Subcutaneous abdominal adipose tissue (tissue), 5 donors: ENCODE measurements around the gene GPR84.
A peak's percentile ranks its signal among the peaks of the same experiment; 100 is the strongest.

ENCODE experiments used
- H3K27ac ChIP-seq: one replicate; pipeline ENCODE4 v1.7.0; 2013; ENCODE audit warnings: low read depth, mild to moderate bottlenecking, inconsistent platforms, low read length, moderate library complexity
- H3K27me3 ChIP-seq, 5 donors: one replicate each; pipeline ENCODE4 v1.7.0; 2013; ENCODE audit warnings: low read length in 5 of 5, inconsistent platforms in 1 of 5; ENCODE audit not compliant: control insufficient read depth in 5 of 5, insufficient read depth in 4 of 5
- H3K36me3 ChIP-seq, 5 donors: one replicate each; pipeline ENCODE4 v1.7.0; 2013; ENCODE audit warnings: low read length in 5 of 5; ENCODE audit not compliant: control insufficient read depth in 5 of 5, insufficient read depth in 5 of 5
- H3K4me1 ChIP-seq, 5 donors: one replicate each; pipeline ENCODE4 v1.7.0; 2013; ENCODE audit warnings: low read length in 5 of 5, mild to moderate bottlenecking in 3 of 5, moderate library complexity in 1 of 5; ENCODE audit not compliant: control insufficient read depth in 5 of 5, insufficient read depth in 5 of 5
- H3K4me3 ChIP-seq, 5 donors: one replicate each; pipeline ENCODE4 v1.7.0; 2013; ENCODE audit warnings: low read length in 5 of 5, low read depth in 1 of 5
- H3K9ac ChIP-seq, 5 donors: one replicate each; pipeline ENCODE4 v1.7.0; 2013; ENCODE audit warnings: low read length in 5 of 5, mild to moderate bottlenecking in 4 of 5, moderate library complexity in 3 of 5
- H3K9me3 ChIP-seq, 5 donors: one replicate each; pipeline ENCODE4 v1.7.0; 2013; ENCODE audit warnings: low read length in 5 of 5; ENCODE audit not compliant: control insufficient read depth in 5 of 5
- donor health status: healthy.
- donor health status: healthy.
- donor health status: healthy.
- donor health status: healthy.
- donor health status: healthy.

Gene GPR84

DNA sequence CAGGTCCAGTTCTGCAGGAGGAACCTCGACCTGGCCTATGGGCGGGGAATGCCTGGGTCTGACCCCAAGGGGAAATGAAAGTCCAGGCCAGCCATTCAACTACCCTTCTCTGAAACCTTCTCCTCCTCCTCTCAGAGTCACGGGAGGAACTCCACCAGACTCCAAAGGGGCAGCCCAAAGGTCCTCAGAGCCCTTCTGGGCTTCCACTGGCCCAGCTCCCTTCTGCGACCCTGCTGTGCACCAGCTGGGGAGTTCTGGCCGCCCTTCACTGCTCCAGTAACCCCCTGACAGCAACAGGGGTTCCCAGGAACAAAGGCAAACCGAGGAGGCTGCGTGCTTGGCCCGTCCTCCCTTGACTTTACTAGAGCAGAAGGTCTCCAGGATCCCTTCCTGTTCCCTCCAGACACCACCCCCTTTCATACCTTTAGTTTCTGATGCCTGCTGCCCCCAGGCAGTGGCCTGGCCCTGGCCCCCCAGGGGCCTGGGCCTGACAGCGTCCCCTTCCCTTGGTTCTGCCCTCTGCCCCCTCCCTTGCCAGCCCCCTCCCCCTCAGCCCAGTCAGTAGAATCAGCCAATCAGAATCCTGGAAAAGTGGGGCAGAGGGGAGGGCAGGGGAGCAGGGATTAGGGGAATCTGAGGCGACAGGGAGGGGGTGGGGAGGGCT lies 21.1 kb upstream of the GPR84 start:
- Histone ChIP-seq H3K9me3 (no peaks in the 10 kb centered on the region), H3K27ac (peak overlapping the region; percentile 50), H3K4me3 (peak overlapping the region; percentile 0 to 53 (median 35)), H3K36me3 (no peaks in the 10 kb centered on the region), H3K4me1 (peaks cover 4 to 45% (median 31%) of the 10 kb centered on the region in 5 donors), H3K27me3 (no peaks in the 10 kb centered on the region), H3K9ac (peak overlapping the region in 4 of 5 donors; percentile 20 to 62 (median 40))

DNA sequence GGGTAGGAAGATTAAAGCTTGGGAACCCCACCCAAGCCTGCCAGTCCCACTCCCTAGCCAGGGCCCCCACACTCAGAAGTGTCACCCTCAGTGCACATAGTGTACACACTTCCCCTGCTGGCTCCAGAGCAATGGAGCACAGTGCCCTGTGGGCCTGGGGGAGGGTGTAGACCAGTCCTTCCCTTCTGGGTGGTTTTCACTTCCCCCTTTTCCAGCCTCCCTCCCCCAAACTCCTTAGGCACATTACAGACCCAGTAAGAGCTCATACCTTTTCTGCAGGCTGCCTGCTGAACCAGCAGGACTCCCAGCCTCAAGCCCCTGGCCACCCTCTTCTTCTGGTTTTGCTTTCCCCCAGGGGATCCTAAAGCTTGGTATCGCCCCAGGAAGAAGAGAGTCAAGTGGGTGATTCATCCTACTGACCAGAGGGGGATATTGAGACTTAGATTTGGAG lies 20.3 kb upstream of the GPR84 start, which contains the start of gene ZNF385A:
Gene ZNF385A (minus strand): TSS at position 143 of the 451 bp plus-strand sequence. CDS start 219 bp downstream, outside the sequence.
- H3K9me3 ChIP-seq: no peaks in the 10 kb centered on the region
- peaks cover 5 to 48% (median 31%) of the 10 kb centered on the region in 5 donors for H3K4me1 ChIP-seq
- peak within 1 kb of the TSS; percentile 16 to 53 (median 35) for H3K4me3 ChIP-seq
- peak within 1 kb of the TSS; percentile 50 for H3K27ac ChIP-seq
- peak within 1 kb of the TSS in 4 of 5 donors; percentile 20 to 62 (median 40) for H3K9ac ChIP-seq
- no peaks in the 10 kb centered on the region for H3K27me3 ChIP-seq
- H3K36me3 ChIP-seq: no peaks in the 10 kb centered on the region

DNA sequence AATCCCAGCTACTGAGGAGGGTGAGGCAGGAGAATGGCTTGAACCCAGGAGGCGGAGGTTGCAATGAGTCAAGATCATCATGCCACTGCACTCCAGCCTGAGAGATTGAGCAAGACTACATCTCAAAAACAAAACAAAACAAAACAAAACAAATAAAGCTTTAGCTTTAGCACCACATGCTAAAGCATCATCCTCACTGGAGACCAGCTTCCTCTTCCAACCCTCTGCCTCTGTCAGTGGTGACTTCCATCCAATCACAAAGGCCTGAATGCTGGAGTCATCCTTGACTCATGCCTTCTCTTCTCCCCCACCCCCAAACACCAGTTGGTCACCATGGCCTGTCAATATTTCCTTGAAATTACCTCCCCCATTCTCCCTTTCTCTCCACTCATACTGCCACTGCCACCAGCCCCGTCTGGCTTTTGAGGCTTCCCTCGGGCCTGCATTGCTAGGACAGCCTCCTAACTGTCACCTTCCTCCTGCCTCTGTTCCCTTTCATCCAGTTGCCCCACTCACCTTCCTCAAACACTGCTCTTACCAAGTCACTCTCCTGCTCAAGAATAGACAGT lies 18.8 kb upstream of the GPR84 start:
- Histone ChIP-seq H3K4me1 (peaks cover 7 to 57% (median 41%) of the 10 kb centered on the region in 5 donors), H3K9me3 (no peaks in the 10 kb centered on the region), H3K27ac (peak overlapping the region; percentile 27), H3K4me3 (no peak overlapping the region), H3K36me3 (no peaks in the 10 kb centered on the region), H3K9ac (no peak overlapping the region), H3K27me3 (no peaks in the 10 kb centered on the region)

DNA sequence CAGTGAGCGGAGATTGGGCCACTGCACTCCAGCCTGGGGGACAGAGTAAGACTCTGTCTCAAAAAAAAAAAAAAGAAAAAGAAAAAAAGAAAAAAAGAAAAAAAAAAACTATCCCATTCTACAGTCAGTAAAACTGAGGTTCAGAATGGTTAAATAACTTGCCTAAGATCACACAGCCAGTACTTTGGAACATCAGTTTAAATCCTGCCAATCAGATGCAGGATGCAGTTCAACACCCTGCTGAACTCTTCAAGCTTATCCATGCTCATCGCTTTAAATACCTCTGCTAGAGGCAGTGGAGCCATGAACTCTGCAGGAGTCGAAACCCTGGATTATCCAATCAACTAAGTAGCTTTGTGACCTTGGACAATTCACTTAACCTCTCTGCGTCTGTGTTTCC lies 16.9 kb upstream of the GPR84 start:
- Histone ChIP-seq H3K27me3 (no peaks in the 10 kb centered on the region), H3K9ac (no peak overlapping the region), H3K4me3 (no peak overlapping the region), H3K9me3 (no peaks in the 10 kb centered on the region), H3K36me3 (peaks cover 0 to 3% (median 0%) of the 10 kb centered on the region in 5 donors), H3K27ac (no peak overlapping the region), H3K4me1 (peaks cover 15 to 60% (median 51%) of the 10 kb centered on the region in 5 donors)

DNA sequence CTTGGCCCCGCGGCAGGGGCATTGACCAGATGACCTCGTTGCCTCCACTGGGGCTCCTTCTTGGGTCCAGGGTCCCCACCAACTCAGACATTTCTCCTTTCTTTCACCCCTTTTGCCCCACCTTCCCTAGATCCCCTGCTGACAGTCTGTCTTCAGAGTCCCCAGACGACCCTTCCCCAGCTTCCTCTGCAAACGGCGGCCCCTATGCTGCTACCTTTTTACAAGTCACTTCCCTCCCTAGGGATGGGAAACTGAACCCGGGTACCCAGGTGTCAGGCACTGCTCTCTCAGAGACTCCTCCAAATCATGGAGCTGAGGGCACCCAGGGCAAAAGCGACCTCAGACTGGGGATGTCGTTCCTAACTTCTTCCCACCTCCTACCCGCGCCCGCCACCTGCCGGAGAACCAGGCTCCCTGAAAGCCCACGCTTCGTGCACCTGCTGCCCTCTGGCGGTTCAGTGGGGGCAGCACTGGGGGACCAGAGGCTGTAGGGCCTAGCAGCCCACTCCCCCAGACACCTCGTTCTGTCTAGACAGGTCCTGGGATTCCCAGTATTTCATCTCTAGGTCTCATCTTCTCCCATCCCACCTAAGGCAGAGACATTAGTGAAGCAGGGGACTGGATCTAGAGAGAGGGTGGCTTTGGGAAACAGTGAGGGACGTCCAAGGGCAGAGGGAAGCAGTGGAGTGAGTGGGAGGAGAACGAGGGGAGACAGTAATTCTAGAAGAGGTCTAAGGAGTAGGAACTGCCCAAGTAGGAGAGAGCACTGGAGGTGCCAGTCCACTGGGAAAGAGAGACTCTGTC lies 15.3 kb upstream of the GPR84 start:
- no peaks in the 10 kb centered on the region for H3K9me3 ChIP-seq
- peak overlapping the region; percentile 52 for H3K27ac ChIP-seq
- peaks cover 19 to 61% (median 52%) of the 10 kb centered on the region in 5 donors for H3K4me1 ChIP-seq
- H3K36me3 ChIP-seq: peaks cover 0 to 3% (median 0%) of the 10 kb centered on the region in 5 donors
- peak overlapping the region; percentile 64 to 69 (median 65) for H3K4me3 ChIP-seq
- H3K27me3 ChIP-seq: no peaks in the 10 kb centered on the region
- H3K9ac ChIP-seq: peak overlapping the region in 4 of 5 donors; percentile 25 to 62 (median 44)

DNA sequence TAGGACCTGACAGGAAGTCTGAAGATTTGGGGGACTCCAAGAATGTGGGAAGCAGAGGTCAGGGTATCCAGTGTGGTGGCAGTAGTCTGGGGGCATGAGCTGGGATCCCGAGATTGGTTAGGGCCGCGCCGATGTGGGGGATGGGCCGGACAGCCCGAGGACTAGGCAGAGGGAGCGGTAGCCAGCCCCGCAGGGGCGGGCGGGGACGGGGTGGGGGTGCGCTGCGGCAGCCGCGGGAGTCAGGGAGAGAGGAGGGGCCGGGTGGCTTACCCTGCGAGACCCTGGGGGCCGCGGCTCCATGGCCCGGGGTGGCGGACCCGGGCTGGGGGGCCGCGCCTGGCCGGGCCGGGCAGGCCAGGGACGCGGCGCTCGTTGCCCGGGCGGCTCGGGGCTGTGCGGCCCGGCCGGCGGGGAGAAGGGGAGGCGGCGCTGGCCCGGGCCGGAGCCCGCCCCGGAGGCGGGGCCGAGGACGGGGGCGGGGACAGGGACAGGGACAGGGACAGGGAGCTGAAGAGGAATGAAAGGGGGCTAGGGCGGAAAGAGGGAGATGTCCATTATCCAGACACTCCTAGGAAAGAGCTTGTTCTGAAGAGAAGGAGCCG lies 14.6 kb upstream of the GPR84 start:
- Histone ChIP-seq H3K4me1 (peaks cover 22 to 62% (median 53%) of the 10 kb centered on the region in 5 donors), H3K27ac (peak overlapping the region; percentile 52), H3K4me3 (peak overlapping the region; percentile 64 to 69 (median 65)), H3K36me3 (peaks cover 0 to 3% (median under 1%) of the 10 kb centered on the region in 5 donors), H3K9ac (peak overlapping the region; percentile 35 to 70 (median 63)), H3K27me3 (no peaks in the 10 kb centered on the region), H3K9me3 (no peaks in the 10 kb centered on the region)

DNA sequence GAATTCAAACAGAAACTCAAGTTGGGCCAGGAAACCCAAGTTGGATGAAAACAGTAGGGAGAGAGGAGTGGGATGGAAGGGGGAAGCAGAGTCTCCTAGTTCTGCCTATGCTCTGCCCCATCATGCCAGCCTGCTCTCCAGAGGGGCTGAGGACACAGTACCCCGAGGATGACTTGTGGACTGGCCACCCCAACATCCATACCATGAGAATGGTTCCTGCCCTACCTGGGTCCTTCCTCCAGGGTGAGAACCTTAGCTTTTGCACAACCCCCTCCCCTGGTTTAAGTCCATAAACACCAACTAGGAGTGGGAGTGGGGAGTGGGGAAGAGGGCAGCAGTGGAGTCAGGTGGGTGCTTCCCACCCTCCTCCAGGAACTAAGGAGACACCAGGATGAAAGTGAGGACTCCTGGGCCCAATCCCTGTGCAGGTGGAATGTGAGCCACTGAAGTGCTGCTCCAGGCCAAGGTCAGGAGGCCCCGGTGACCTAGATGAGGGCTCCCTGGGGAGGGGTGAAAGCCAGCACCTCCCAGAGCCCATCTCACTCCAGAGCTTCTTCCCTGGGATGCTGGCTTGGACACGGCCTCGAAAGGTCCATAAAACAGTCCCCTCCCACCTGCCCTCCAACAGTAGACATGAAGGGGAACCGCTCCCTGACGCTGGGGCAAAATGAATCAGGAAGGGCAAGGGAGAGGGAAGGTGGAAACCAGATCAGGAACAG lies 13.7 kb upstream of the GPR84 start:
- peaks cover 22 to 62% (median 60%) of the 10 kb centered on the region in 5 donors for H3K4me1 ChIP-seq
- H3K9ac ChIP-seq: peak overlapping the region in 2 of 5 donors; percentile 35 to 63
- H3K27me3 ChIP-seq: no peaks in the 10 kb centered on the region
- no peaks in the 10 kb centered on the region for H3K9me3 ChIP-seq
- H3K4me3 ChIP-seq: peak overlapping the region; percentile 55 to 68 (median 58)
- H3K27ac ChIP-seq: peak overlapping the region; percentile 54
- peaks cover 0 to 7% (median 4%) of the 10 kb centered on the region in 5 donors for H3K36me3 ChIP-seq

DNA sequence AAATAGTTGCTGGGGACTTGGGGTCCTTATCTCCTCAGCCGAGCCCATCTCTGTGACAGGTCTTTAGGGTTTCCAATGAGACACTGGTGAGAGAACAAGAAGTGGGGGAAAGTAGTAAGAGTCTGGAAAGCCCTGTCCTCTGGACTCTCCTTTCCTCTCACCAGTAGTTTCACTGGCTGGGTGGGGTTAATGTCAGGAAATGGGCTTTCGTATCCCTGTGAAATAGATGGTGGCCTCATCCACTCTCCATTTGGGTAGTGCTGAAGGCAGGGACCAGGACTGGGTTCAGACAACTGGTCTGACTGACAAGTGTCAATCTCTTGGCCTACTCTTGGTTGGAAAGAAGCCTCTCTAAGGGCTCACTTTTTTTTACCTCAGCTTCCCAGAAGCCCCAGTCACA lies 12.7 kb upstream of the GPR84 start:
- Histone ChIP-seq H3K4me3 (peak overlapping the region in 1 of 5 donors; percentile 25), H3K9me3 (no peaks in the 10 kb centered on the region), H3K27ac (peak overlapping the region; percentile 68), H3K4me1 (peaks cover 22 to 66% (median 63%) of the 10 kb centered on the region in 5 donors), H3K9ac (peak overlapping the region in 2 of 5 donors; percentile 8 to 15), H3K27me3 (no peaks in the 10 kb centered on the region), H3K36me3 (peaks cover 0 to 7% (median 6%) of the 10 kb centered on the region in 5 donors)

DNA sequence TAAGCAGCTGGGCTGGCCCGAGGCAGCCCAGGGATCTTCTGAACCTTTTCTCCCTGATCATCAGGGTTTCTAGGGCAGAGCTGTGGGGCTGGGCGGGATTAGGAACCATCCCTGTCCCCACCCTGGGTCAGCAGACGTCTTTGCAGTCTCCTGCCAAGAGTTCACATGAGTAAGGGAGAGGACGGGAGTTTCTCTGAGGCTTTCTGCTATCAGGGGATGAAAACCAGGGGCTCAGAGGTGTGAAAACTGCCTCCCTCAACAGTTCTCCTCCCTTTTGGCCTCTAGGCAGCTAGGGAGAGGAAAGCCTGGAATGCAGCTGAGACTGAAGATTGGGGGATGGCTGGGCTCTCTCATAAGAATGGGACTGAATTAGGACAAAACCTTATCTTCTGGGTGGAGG lies 12.3 kb upstream of the GPR84 start:
- Histone ChIP-seq H3K36me3 (peaks cover 0 to 7% (median 6%) of the 10 kb centered on the region in 5 donors), H3K27ac (peak overlapping the region; percentile 68), H3K9ac (peak overlapping the region in 1 of 5 donors; percentile 15), H3K4me1 (peaks cover 22 to 70% (median 68%) of the 10 kb centered on the region in 5 donors), H3K9me3 (no peaks in the 10 kb centered on the region), H3K4me3 (peak overlapping the region in 1 of 5 donors; percentile 25), H3K27me3 (no peaks in the 10 kb centered on the region)
